ENCODE data around the gene CEACAM3. TPM values are rescaled to one million over a fixed set of nuclear protein-coding genes. Genes with fewer than 3 reads are reported as not detected.

Gene CEACAM3
- total RNA-seq, 4 donors from 2014 or later: 0.64 TPM; not detected in 3

DNA sequence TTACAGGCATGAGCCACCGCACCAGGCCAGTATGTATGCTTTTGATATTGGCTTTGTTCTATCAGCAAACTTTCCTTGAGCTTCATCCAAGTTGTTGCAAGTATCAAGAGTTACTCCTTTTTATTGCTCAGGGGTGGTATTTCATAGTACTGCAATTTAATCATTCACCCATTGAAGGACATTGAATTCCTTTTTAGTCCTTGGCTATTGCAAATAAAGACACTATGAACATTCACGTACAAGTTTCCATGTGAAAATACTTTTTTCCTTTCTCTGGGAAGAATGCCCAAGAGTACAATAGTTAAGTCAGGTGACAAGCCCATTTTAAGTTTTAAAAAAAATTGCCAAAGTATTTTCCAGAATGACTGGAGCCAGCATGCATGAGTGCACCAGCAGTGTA lies 20.4 kb downstream of the CEACAM3 start:
- no peak overlapping the region for H3K27ac ChIP-seq

DNA sequence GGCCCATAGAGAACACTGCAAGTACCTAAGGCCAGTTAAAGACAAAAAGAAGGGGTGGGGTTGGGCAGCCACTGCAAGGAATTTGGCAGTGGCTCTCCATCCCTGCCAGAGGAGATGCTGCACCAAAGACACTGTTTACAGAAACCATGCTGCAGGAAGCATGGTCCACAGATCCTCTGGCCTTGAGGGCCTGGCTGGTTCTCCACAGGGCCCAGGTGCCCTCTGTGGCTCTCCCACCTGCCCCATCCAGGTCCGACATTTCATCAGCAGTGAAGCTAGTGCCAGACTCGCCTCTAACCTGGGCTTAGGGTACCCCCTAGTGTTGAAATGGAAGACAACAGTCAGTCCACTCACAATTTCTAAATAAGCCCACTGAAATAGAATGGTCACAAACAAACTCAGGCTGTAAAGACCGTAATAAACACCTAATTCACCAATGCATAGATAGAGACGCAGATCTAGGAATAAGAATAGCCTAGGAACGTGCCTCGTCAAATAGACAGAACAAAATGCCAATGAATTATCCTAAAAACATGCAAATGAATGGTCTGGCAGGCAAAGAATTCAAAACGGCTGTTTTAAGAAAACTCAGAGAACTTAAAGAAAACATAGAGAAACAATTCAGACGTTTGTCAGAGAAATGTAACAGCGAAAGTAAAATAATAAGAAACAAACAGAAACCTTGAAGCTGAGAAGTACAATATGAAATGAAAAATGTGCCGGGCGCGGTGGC lies 24.8 kb downstream of the CEACAM3 start:
- DNase-seq (ENCODE audit: low spot score in 2 of 2): no peak
- H3K27ac ChIP-seq: no peak overlapping the region
- no peaks in the 10 kb centered on the region for H3K9me3 ChIP-seq
- no peaks in the 10 kb centered on the region for H3K36me3 ChIP-seq
- no peaks in the 10 kb centered on the region for H3K27me3 ChIP-seq
- 38% methylated on average over 12 of the region's 12 CpGs for WGBS
- no peaks in the 10 kb centered on the region for H3K4me1 ChIP-seq
- no peak overlapping the region for H3K4me3 ChIP-seq
- no peak for TF ChIP-seq POLR2AphosphoS5 (IDR thresholded peaks at IDR 0.05)
- TF ChIP-seq, protein P1, sequence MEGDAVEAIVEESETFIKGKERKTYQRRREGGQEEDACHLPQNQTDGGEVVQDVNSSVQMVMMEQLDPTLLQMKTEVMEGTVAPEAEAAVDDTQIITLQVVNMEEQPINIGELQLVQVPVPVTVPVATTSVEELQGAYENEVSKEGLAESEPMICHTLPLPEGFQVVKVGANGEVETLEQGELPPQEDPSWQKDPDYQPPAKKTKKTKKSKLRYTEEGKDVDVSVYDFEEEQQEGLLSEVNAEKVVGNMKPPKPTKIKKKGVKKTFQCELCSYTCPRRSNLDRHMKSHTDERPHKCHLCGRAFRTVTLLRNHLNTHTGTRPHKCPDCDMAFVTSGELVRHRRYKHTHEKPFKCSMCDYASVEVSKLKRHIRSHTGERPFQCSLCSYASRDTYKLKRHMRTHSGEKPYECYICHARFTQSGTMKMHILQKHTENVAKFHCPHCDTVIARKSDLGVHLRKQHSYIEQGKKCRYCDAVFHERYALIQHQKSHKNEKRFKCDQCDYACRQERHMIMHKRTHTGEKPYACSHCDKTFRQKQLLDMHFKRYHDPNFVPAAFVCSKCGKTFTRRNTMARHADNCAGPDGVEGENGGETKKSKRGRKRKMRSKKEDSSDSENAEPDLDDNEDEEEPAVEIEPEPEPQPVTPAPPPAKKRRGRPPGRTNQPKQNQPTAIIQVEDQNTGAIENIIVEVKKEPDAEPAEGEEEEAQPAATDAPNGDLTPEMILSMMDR (IDR thresholded peaks at IDR 0.05): peak; percentile 27 to 41

More for the DNA sequence above, 20.4 kb downstream of the CEACAM3 start:
- Histone ChIP-seq H3K9me3 (no peaks in the 10 kb centered on the region), H3K4me3 (no peak overlapping the region), H3K27me3 (no peaks in the 10 kb centered on the region), H3K36me3 (no peaks in the 10 kb centered on the region), H3K4me1 (no peaks in the 10 kb centered on the region)
- no peak for TF ChIP-seq EP300 (IDR thresholded peaks at IDR 0.05)
- TF ChIP-seq POLR2A (IDR thresholded peaks at IDR 0.05): no peak
- TF ChIP-seq, protein P1 (IDR thresholded peaks at IDR 0.05): no peak
- no peak for TF ChIP-seq POLR2AphosphoS5 (IDR thresholded peaks at IDR 0.05)
- 57% methylated on average over 2 of the region's 2 CpGs for WGBS
- DNase-seq (ENCODE audit: low spot score in 2 of 2): no peak

DNA sequence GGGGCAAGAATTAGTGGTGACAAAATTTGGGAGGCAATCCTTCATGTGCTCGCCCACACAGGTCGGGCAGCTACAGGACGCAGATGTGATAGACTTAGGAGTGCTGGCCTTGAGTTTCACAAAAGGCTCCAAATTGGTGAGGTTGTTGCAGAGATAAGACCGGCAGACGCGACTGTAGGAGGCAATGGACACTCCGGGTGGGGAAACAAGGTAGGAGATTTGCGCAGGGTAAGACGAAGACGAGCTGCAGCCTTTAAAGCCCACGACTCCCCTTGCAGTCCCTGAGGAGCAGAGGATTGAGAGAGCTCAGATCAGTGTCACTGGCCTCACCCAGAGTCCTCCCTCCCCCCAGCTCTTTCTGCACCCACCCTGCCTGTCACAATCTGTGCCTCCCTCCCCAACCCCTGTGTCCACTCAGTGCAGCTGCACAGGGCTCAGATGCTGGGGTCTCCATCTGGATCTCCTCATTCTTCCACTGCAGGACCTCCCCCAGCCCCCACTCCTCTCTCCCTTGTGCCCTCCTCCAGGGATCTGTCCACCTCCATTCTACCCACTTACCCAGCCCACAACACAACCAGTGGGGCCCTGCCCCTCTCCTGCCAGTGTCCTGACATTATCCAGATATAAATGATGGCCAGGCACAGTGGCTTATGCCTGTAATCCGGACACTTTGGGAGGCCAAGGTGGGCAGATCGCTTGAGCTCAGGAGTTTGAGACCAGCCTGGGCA lies 41.8 kb downstream of the CEACAM3 start:
- WGBS: 58% methylated on average over 13 of the region's 13 CpGs
- H3K4me1 ChIP-seq: no peaks in the 10 kb centered on the region
- H3K36me3 ChIP-seq: no peaks in the 10 kb centered on the region
- TF ChIP-seq EP300 (IDR thresholded peaks at IDR 0.05): no peak
- TF ChIP-seq POLR2AphosphoS5 (IDR thresholded peaks at IDR 0.05): no peak
- TF ChIP-seq, protein P1 (IDR thresholded peaks at IDR 0.05): no peak
- no peak for TF ChIP-seq POLR2A (IDR thresholded peaks at IDR 0.05)
- no peak for DNase-seq (ENCODE audit: low spot score in 2 of 2)
- no peaks in the 10 kb centered on the region for H3K9me3 ChIP-seq
- no peak overlapping the region for H3K4me3 ChIP-seq
- peaks cover 58% of the 10 kb centered on the region for H3K27me3 ChIP-seq
- H3K27ac ChIP-seq: no peak overlapping the region

DNA sequence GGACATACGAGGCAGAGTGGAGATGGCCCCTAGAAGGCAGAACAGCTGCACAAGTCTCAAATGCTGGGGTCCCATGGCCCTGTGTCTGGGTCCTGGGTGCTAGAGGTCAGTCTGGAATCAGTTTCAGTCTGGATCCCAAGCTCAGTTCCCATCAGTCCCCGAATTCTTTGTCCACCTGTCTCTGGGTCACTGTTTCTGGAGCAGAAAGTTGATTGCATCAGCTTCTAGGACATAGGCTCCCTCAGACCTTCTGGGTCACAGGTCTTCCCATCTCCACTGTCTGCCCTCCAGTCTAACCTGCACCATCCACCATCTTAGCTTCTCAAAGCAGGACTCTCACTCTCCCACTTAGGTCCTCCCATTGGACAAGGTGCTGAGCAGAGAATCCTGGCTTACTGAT lies 42.8 kb downstream of the CEACAM3 start:
- H3K9me3 ChIP-seq: no peaks in the 10 kb centered on the region
- no peak overlapping the region for H3K4me3 ChIP-seq
- TF ChIP-seq POLR2AphosphoS5 (IDR thresholded peaks at IDR 0.05): no peak
- TF ChIP-seq POLR2A (IDR thresholded peaks at IDR 0.05): no peak
- TF ChIP-seq EP300 (IDR thresholded peaks at IDR 0.05): no peak
- TF ChIP-seq, protein P1 (IDR thresholded peaks at IDR 0.05): no peak
- no peak overlapping the region for H3K27ac ChIP-seq
- H3K27me3 ChIP-seq: peaks cover 58% of the 10 kb centered on the region
- 71% methylated on average over 2 of the region's 2 CpGs for WGBS
- H3K36me3 ChIP-seq: no peaks in the 10 kb centered on the region
- no peaks in the 10 kb centered on the region for H3K4me1 ChIP-seq
- DNase-seq (ENCODE audit: low spot score in 2 of 2): no peak

- Histone ChIP-seq H3K27ac (no peak overlapping the region), H3K4me1 (no peaks in the 10 kb centered on the region), H3K27me3 (peaks cover 35% of the 10 kb centered on the region), H3K9me3 (no peaks in the 10 kb centered on the region), H3K4me3 (no peak overlapping the region), H3K36me3 (no peaks in the 10 kb centered on the region)
- DNase-seq (ENCODE audit: low spot score in 2 of 2): no peak
- TF ChIP-seq POLR2AphosphoS5 (IDR thresholded peaks at IDR 0.05) (no peak), POLR2A (IDR thresholded peaks at IDR 0.05) (no peak), EP300 (IDR thresholded peaks at IDR 0.05) (no peak)
- TF ChIP-seq, protein P1 (IDR thresholded peaks at IDR 0.05): no peak
- 70% methylated on average over 7 of the region's 7 CpGs for WGBS
Observed at GRCh38 chr19:41843371-41843770, 47.0 kb downstream of the CEACAM3 start.
